ENCODE measurements around the gene VWA7.

The VWA7 gene

DNA sequence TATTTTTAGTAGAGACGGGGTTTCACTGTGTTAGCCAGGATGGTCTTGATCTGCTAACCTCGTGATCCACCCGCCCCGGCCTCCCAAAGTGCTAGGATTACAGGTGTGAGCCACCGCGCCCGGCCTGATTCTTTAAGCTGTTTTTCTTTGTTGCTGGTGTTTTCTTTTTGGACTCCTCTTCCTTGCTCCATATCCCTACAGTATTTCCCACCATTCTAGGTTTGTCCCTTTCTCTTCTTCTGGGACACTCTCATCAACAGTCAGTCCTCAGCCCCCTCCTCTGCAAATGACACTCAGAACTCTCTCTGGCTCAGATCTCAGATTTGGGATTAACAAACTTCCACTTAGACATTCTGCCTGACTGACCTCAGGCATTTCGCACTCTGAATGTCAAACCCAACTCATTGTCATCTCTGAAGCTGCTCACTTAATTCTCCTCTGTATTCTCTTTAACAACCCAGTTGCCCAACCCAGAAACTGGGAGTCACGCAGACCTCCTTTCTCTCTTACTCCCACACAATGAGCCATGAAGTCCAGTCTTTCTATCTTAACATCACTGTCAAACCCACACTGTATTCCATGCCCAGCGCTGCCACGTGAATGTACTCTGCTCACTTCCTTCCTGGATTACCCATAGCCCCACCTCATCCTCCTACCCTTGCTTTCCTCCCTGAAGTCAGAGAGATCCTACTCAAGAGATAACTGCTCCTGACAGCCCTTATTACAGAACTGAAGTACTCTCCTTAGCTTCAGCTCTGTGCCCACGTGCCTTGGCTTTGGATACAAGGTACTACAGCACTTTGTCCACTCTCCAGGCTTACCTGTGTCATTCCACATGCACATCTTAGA lies 51.4 kb downstream of the VWA7 start:
- H3K4me3 Mint-ChIP-seq = no peak overlapping the region
- H3K4me1 Mint-ChIP-seq (ENCODE audit: low read depth) = peaks cover 60% of the 10 kb centered on the region
- no peaks in the 10 kb centered on the region for H3K27me3 Mint-ChIP-seq
- no peaks in the 10 kb centered on the region for H3K9me3 Mint-ChIP-seq
- H3K27ac Mint-ChIP-seq = peak overlapping the region; percentile 56
- peaks cover 24% of the 10 kb centered on the region for H3K36me3 Mint-ChIP-seq (ENCODE audit: low read depth)

DNA sequence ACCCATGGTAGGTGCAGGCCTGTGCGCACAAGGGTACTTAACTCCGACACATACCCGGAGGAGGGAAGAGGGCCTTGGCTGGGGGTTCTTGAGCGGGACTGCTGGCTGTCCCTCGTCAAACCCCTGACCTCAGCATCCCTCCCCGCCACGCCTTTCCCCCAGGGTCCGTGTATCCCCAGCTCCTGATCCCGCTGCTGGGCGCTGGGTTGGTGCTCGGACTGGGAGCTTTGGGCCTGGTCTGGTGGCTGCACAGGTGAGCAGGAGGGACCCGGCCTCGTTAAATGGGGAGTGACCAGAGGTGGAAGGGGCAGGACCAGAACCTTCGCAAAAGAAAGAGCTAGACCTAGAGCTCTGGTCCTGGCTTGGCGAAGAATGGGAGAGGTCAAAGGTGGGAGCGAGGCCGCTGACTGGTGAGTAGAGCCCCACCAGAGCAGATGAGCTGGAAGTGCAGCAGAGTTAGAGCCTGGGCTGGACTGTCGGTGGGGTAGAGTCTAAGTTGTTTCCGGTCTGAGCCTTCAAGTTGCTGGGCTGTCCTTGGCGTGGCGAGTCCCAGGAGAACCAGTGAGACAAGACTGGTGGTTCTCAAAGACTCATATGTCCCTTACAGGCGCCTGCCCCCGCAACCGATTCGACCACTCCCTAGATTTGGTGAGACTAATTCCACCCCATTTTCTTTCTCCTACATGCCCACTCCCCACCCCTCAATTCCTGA lies 53.0 kb downstream of the VWA7 start:
- peaks cover 44% of the 10 kb centered on the region for H3K4me1 Mint-ChIP-seq (ENCODE audit: low read depth)
- no peaks in the 10 kb centered on the region for H3K9me3 Mint-ChIP-seq
- peaks cover 18% of the 10 kb centered on the region for H3K36me3 Mint-ChIP-seq (ENCODE audit: low read depth)
- no peak overlapping the region for H3K4me3 Mint-ChIP-seq
- no peaks in the 10 kb centered on the region for H3K27me3 Mint-ChIP-seq
- no peak overlapping the region for H3K27ac Mint-ChIP-seq

DNA sequence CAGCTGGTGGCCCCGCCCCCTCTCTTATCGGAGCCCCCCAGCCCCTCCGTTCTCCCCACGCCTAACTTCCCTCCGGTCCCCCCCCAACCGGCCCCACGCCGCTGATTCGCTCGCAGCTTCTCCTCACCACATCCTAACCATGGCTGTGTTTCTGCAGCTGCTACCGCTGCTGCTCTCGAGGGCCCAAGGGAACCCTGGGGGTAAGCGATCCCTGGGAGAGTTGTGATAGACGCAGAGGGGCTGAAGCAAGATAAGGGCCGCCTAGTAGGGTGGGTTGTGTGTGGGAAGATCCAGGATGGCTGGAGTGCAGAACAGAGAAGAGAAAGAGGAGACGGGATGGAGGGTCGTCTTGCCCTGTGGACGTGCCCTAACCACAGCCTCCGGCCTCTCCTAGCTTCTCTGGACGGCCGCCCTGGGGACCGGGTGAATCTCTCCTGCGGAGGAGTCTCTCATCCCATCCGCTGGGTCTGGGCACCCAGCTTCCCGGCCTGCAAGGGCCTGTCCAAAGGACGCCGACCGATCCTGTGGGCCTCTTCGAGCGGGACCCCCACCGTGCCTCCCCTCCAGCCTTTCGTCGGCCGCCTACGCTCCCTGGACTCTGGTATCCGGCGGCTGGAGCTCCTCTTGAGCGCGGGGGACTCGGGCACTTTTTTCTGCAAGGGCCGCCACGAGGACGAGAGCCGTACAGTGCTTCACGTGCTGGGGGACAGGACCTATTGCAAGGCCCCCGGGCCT lies 53.7 kb downstream of the VWA7 start, which contains the start of gene MPIG6B:
MPIG6B (plus strand) TSS at position 129 of the 735 bp plus-strand sequence; CDS start at position 140, 11 bp downstream.
- Mint-ChIP-seq H3K27ac (peak within 1 kb of the TSS; percentile 24), H3K9me3 (no peaks in the 10 kb centered on the region), H3K4me1 (ENCODE audit: low read depth) (peaks cover 37% of the 10 kb centered on the region), H3K4me3 (no peak within 1 kb of the TSS), H3K36me3 (ENCODE audit: low read depth) (peaks cover 18% of the 10 kb centered on the region), H3K27me3 (no peaks in the 10 kb centered on the region)

DNA sequence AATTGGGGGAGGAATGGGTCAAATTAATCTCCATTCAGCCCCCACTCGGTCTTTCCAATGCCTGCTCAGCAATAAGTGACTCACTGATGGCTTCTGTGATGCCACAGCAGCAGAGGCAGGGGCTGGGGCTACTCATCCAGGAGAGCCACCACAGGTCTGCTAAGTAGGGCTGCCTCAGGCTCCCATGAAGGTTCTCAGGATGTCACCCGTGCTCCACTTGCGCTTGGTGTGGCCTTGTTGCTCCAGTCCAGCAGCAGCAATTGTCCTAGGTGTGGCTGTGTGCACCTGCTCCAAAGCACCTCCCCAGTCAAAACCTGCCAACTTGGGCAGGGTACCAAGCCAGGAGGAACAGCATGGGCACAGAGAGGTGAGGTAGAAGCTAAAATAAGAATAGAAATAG lies 55.0 kb downstream of the VWA7 start:
- H3K4me1 Mint-ChIP-seq (ENCODE audit: low read depth) = peaks cover 27% of the 10 kb centered on the region
- H3K27me3 Mint-ChIP-seq = no peaks in the 10 kb centered on the region
- no peak overlapping the region for H3K27ac Mint-ChIP-seq
- H3K4me3 Mint-ChIP-seq = no peak overlapping the region
- peaks cover 12% of the 10 kb centered on the region for H3K36me3 Mint-ChIP-seq (ENCODE audit: low read depth)
- no peaks in the 10 kb centered on the region for H3K9me3 Mint-ChIP-seq

DNA sequence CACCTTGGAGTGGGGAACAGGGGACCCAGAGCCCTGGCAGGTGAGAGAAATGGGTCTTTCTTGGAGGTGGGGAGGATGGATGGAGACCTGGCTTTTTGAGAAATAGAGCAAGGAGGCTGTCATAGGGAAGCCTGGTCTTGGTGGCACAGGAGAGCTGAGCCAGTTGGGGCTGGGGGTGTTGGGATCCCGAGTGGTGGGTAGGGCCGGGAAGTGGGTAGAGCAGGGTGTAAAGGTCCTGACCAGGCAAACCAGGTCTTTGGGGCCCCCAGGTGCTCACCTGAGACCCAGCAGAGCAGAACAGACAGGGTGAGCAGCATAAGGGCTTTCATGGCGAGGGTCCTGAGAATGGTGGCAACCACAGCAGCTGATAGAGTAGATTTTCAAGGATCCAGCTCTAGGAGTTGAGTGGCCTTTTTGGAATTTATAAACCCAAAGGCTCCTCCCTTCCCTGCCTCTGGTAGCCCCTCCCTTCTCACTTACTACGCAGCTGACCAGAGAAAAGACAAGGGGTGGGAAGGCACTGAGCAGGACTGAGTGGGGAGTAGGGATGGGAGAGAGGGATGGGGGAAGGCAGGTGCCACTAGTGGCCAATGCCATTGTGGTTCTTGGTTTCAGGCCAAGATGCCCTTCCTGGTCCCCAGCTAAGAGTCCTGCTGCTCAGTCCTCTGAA lies 55.6 kb downstream of the VWA7 start, which contains the start of gene LY6G6C:
LY6G6C (minus strand) TSS at position 396 of the 670 bp plus-strand sequence; CDS start at position 329, 67 bp downstream.
- peaks cover 20% of the 10 kb centered on the region for H3K4me1 Mint-ChIP-seq (ENCODE audit: low read depth)
- no peak within 1 kb of the TSS for H3K4me3 Mint-ChIP-seq
- peaks cover 6% of the 10 kb centered on the region for H3K36me3 Mint-ChIP-seq (ENCODE audit: low read depth)
- H3K9me3 Mint-ChIP-seq = no peaks in the 10 kb centered on the region
- no peak within 1 kb of the TSS for H3K27ac Mint-ChIP-seq
- no peaks in the 10 kb centered on the region for H3K27me3 Mint-ChIP-seq

DNA sequence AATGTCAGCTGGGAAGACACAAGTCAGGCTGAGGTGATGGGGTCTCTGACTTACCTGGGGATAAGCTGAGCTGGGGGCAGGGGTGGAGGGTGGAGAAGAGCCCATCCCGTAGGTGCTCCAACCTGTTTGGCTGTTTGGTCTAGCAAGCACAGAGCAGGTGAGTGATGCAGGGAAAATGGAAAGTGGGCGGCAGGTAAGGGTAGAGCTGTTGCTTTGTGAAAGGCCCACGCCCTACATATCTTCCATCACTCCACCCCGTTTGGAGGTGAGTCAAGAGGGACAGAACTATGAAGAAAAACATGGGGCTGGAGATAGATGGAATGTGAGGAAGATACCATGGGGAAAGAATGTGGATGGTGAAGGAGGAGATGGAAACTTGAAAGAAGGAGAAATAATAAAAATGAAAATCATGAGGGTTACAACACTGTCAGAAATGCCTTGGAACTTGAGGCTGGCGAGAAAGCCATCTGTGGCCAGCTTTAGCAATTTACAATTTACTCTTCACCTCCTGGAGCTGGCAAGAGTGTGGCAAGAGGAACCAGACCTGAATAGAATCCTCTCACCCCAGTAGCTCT lies 56.8 kb downstream of the VWA7 start:
- Mint-ChIP-seq H3K4me3 (no peak overlapping the region), H3K9me3 (no peaks in the 10 kb centered on the region)

DNA sequence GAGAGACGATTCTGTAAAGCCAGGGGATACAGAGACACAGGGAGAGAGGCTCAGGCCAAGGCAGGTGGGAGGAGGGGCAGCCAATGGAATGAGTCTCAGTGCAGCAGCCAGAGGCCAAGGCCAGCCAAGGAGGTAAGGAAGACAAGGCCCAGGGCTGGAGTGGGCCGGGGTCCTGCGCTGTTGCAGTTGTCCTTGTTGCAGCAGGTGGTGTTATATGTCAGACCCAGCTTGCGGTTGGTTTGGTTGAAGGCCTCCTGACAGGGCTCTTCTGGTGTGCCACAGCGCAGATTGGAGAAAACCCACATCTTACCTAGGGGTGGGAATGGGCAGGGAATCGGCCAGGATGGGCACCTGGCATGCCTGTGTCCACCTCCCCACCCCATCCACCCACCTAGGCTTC lies 58.1 kb downstream of the VWA7 start:
- no peaks in the 10 kb centered on the region for H3K27me3 Mint-ChIP-seq

More for the DNA sequence above, 56.8 kb downstream of the VWA7 start:
- peaks cover 10% of the 10 kb centered on the region for H3K4me1 Mint-ChIP-seq (ENCODE audit: low read depth)
- no peaks in the 10 kb centered on the region for H3K27me3 Mint-ChIP-seq
- H3K36me3 Mint-ChIP-seq (ENCODE audit: low read depth) = no peaks in the 10 kb centered on the region
- no peak overlapping the region for H3K27ac Mint-ChIP-seq

DNA sequence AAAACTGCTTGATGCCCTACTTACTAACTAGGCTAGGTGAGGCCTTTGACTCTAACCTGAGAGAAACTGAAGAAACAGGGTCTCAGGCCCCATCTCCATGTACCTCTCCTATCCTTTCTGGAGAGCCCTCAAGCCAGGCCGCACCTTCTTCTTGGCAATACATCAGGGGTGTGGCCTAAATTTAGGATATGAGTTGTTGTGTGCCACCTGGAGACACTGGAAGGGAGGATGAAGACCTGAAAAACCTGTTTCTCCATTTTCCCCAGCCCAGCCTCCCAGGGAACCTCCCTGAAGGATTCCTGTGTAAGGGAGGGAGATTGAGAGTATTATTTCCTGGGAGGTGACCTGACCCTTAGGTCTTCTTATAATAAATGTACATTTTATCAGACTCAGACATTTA lies 58.9 kb downstream of the VWA7 start:
- H3K4me1 Mint-ChIP-seq (ENCODE audit: low read depth) = peaks cover 8% of the 10 kb centered on the region
- no peak overlapping the region for H3K27ac Mint-ChIP-seq
- no peaks in the 10 kb centered on the region for H3K9me3 Mint-ChIP-seq
- no peaks in the 10 kb centered on the region for H3K36me3 Mint-ChIP-seq (ENCODE audit: low read depth)
- no peak overlapping the region for H3K4me3 Mint-ChIP-seq
- no peaks in the 10 kb centered on the region for H3K27me3 Mint-ChIP-seq

More for the DNA sequence above, 58.1 kb downstream of the VWA7 start:
- Mint-ChIP-seq H3K27ac (no peak overlapping the region), H3K4me1 (ENCODE audit: low read depth) (peaks cover 12% of the 10 kb centered on the region), H3K36me3 (ENCODE audit: low read depth) (no peaks in the 10 kb centered on the region), H3K4me3 (no peak overlapping the region), H3K9me3 (no peaks in the 10 kb centered on the region)

DNA sequence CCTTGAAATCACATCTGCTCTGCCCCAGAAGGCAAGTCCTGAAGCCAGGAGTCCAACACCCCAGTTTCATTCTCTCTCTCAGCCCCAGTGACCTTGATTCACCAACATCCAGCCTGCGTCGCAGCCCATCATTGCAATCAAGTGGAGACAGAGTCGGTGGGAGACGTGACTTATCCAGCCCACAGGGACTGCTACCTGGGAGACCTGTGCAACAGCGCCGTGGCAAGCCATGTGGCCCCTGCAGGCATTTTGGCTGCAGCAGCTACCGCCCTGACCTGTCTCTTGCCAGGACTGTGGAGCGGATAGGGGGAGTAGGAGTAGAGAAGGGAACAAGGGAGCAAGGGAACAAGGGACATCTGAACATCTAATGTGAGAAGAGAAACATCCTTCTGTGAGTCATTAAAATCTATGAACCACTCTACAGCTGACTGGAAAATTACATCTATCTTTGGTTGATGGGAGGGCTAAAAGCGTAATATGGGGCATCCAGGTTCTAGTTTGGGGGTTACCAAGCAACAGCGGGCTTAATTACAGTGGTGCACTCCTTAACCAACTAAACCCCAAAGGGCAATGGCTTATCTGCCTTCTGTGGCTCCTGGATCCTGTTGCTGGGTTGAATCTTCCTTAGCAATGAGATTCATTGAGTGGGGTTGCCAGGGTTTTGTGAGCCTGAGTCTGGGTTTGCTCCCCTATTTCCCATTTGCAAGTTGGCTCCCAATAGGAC lies 59.5 kb downstream of the VWA7 start:
- peaks cover 7% of the 10 kb centered on the region for H3K4me1 Mint-ChIP-seq (ENCODE audit: low read depth)
- no peak overlapping the region for H3K27ac Mint-ChIP-seq
- H3K9me3 Mint-ChIP-seq = no peaks in the 10 kb centered on the region
- no peak overlapping the region for H3K4me3 Mint-ChIP-seq
- H3K36me3 Mint-ChIP-seq (ENCODE audit: low read depth) = no peaks in the 10 kb centered on the region
- no peaks in the 10 kb centered on the region for H3K27me3 Mint-ChIP-seq

All from stimulated activated naive CD8-positive, alpha-beta T cell treated with anti-CD3 and anti-CD28 coated beads, Interleukin-15, Interleukin-2, amounts not matched to agents 100 ng/mL and 50 ng/mL, for 24 hours (primary cell).